ACHN (cell line): Measurements from ENCODE around the gene COMMD10.

Source experiments
- DNase-seq: peaks from one replicate; pipeline ENCODE4 v3.0.0-alpha.2; 2015
- in situ Hi-C: cut with HindIII; loops from 2 replicates; pipeline ENCODE4 v1.10.0; 2017; ENCODE audit warnings: low sequenced_read_pairs, low pct_ligation_motif_present, low pct_unique_long_range_greater_than_20kb

COMMD10 gene

DNA sequence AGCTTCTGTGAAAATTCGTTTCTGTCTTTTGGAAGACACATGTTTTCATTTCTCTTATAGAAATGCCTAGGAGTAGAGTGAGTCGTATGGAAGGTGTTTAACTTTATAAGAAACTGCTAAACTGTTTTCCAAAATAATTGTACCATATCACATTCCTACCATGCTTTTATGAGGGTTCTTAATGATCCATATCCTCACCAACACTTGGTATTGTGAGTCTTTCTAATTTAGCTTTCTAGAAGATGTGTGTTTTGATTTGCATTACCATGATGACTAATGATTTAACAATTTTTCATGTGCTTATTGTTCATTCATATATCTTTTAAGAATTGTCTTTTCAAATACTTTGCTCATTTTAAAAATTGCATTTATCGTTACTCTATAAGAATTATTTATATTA lies 223.6 kb downstream of the COMMD10 start:
- no peak for DNase-seq
- in situ Hi-C loops: no loop called here

GRCh38 chr5:116313366-116313765 lies 228.5 kb downstream of the COMMD10 start:
- in situ Hi-C loops: no loop called here

DNA sequence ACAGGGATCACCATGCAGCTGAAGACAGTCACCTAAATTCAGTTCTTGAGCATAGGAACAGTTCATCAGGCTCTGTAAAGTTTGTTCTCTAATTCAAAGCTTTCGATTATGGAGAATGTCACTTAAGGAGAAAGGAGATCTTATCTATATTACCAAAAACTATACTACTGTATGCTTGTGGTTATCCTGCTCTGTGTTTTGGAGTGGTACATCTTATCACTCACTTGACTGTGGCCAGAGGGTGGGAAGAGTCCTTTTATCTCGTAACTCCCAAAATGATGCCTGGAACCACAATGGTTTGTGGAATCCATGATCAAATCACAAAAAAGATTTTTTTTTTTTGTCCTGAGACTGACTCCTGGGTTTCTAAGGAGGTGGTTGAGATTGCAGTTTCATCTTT lies 230.7 kb downstream of the COMMD10 start:
- DNase-seq: no peak
- in situ Hi-C loops: no loop called here

More at GRCh38 chr5:116313366-116313765, 228.5 kb downstream of the COMMD10 start:
- DNase-seq: peak; percentile 4

DNA sequence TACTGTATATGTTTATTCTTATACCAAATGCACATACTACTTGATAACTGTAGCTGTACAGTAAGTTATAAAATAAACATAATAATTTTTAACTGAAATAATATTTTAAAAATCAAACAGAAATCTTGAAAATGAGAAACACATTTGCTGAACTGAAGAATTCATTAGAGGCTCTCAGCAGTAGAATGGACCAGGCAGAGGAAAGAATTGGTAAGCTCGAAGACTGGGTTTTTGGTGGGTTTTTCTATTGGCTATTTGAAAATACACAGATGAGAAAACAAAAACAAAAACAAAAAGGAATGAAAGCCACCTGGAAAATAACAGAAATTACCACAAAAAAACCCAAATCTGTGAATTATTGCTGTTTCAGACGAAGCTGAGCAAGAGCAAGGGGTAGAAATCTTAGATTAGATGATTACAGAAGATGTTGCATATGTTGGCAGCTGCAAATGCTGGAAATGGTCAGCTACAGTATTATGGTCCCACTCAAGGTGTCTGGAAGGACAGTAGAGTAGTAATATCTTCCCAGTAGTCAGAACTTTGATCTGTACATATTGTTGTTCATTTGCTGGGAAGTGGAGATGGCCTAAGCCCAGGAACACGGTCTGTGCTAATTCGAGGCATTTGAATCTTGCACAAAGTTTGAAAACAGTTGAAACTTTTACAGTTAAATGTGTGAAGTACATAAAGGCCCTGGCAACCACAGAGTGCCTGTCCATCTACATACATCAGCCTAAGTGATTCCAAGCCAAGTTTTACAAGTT lies 233.4 kb downstream of the COMMD10 start:
- DNase-seq: no peak
- in situ Hi-C loops: no loop called here

DNA sequence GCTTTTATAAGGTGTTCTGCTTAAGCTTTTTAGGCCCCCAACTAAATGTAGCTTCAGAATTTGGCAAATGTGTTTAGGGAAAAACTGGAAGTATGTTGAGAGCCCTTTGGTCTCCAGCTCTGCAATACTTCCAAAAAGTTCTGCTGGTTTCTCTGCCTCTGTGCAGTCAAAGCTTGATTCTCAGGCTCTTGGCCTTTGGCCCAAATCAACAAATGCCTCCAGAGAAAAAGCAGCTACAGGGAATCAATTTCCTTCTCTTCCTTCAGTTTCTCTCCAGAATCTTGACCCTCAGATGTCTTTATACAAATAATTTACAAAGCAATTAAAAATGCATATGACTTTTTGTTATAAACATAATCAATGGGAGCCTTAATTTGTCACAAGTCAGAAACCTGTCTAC lies 235.7 kb downstream of the COMMD10 start:
- in situ Hi-C loops: no loop called here
- DNase-seq: no peak

DNA sequence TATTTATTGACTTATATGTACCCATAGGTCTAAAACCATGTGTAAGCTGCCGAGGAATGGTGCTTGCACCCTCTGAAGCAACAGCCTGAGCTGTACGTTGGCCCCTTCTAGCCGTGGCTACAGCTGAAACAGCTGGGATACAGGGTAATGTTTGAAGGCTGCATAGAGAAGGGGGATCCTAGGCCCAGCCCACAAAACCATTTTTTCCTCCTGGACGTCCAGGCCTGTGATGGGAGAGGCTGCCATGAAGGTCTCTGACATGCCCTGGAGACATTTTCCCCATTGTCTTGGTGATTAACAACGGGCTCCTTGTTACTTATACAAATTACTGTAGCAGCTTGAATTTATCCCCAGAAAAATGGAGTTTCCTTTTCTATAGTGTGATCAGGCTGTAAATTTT lies 244.7 kb downstream of the COMMD10 start:
- in situ Hi-C loops: no loop called here

DNA sequence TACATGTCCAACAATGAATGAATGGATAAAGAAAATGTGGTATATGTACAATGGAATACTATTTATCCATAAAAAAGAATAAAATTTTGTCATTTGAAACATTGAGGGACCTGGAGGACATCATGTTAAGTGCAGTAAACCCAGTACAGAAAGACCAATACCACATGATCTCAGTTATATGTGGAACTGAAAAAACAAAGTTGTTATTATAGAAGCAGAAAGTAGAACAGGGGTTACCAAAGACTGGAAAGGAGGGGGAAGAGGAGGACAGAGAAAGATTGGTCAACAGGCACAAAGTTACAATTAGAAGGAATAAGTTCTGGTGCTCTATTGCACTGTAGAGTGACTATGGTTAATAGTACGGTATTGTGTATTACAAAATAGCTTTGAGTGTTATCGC lies 256.0 kb downstream of the COMMD10 start:
- in situ Hi-C loops: no loop called here

More for the DNA sequence above, 244.7 kb downstream of the COMMD10 start:
- no peak for DNase-seq

More for the DNA sequence above, 256.0 kb downstream of the COMMD10 start:
- no peak for DNase-seq
